CD4-positive, alpha-beta T cell (primary cell): ENCODE measurements around the gene GRP. TPM values are rescaled to one million over a fixed set of nuclear protein-coding genes. Genes with fewer than 3 reads are reported as not detected.

Source experiments
- ATAC-seq: fragments of 200-7000 bp; cut with Tn5 transposase; one replicate; pipeline ENCODE4 v1.10.0; 2022; ENCODE audit warnings: mild to moderate bottlenecking; ENCODE audit not compliant: poor library complexity
- CTCF ChIA-PET: fragments of 350-600 bp; sonication (Branson Sonifier 250); formaldehyde crosslinking; loops from one replicate; lab custom pipeline; 2021; ENCODE audit warnings: antibody characterized with exemption, inconsistent platforms; lab: Charles Lee
- POLR2A ChIA-PET: fragments of 350-600 bp; sonication (Branson Sonifier 250); formaldehyde crosslinking; loops from one replicate; lab custom pipeline; 2021; ENCODE audit warnings: antibody characterized with exemption, inconsistent platforms; lab: Charles Lee
- DNase-seq, 14 experiments: peaks; one replicate each; pipeline ENCODE4 v3.0.0-alpha.2; 2013 to 2020; ENCODE audit warnings: mixed read lengths in 2 of 14
- H3K27ac ChIP-seq, 2 donors: one replicate each; pipeline versions ENCODE4 v1.5.1 to v1.7.0; 2013; ENCODE audit warnings: low read length in 2 of 2, low read depth in 1 of 2, mild to moderate bottlenecking in 1 of 2
- H3K27me3 ChIP-seq, 2 experiments: 1 replicate in 1 of 2; 2 replicates in 1 of 2; pipeline versions ENCODE4 v1.6.1 to v1.7.0; 2013; ENCODE audit warnings: low read length in 2 of 2, control low read depth in 1 of 2, mild to moderate bottlenecking in 1 of 2, moderate library complexity in 1 of 2; ENCODE audit not compliant: insufficient read depth in 2 of 2, control insufficient read depth in 1 of 2
- H3K36me3 ChIP-seq: one replicate; pipeline ENCODE4 v1.6.1; 2013; ENCODE audit warnings: low read length, control low read depth; ENCODE audit not compliant: insufficient read depth
- H3K4me1 ChIP-seq: one replicate; pipeline ENCODE4 v1.6.1; 2013; ENCODE audit warnings: low read length, control low read depth; ENCODE audit not compliant: insufficient read depth
- H3K4me3 ChIP-seq: one replicate; pipeline ENCODE4 v1.5.1; 2013; ENCODE audit warnings: mild to moderate bottlenecking, low read length, moderate library complexity
- H3K9me3 ChIP-seq, 2 experiments: 1 replicate in 1 of 2; 2 replicates in 1 of 2; pipeline versions ENCODE4 v1.6.1 to v1.7.0; 2013; ENCODE audit warnings: low read length in 2 of 2, mild to moderate bottlenecking in 2 of 2, control low read depth in 1 of 2, moderate library complexity in 1 of 2; ENCODE audit not compliant: control insufficient read depth in 1 of 2, insufficient read depth in 1 of 2
- H3K27ac Mint-ChIP-seq: one replicate; pipeline ENCODE4 v1.8.0; 2020; ENCODE audit warnings: mixed read lengths
- H3K27me3 Mint-ChIP-seq: one replicate; pipeline ENCODE4 v1.8.0; 2021; ENCODE audit warnings: mixed read lengths
- H3K36me3 Mint-ChIP-seq: one replicate; pipeline ENCODE4 v1.8.0; 2021; ENCODE audit warnings: low read depth, mixed read lengths
- H3K4me1 Mint-ChIP-seq: one replicate; pipeline ENCODE4 v1.8.0; 2021; ENCODE audit warnings: low read depth, mixed read lengths
- H3K4me3 Mint-ChIP-seq: one replicate; pipeline ENCODE4 v1.8.0; 2020; ENCODE audit warnings: mild to moderate bottlenecking, mixed read lengths
- H3K9me3 Mint-ChIP-seq: one replicate; pipeline ENCODE4 v1.8.0; 2020; ENCODE audit warnings: mixed read lengths
- intact Hi-C, 2 experiments: fragments of 100-400 bp; cut with DNase I in 1 of 2; cut with micrococcal nuclease in 1 of 2; formaldehyde crosslinking; loops; one replicate each; pipeline versions ENCODE4 v1.15.1 to v1.9.0; 2023 to 2025; cut with DNase I, micrococcal nuclease
- polyA plus RNA-seq, 2 donors: library from polyadenylated mRNA; unstranded; fragments of 120-200 nt; gene quantifications; one replicate each; pipeline ENCODE4 v1.2.1, GENCODE V29; 2013
- total RNA-seq, 174 experiments: library from RNA in 2 of 174; stranded (reverse) in 2 of 174; gene quantifications; one replicate each; pipeline ENCODE4 v1.2.3 and lab custom pipeline; 2021 to 2026
- TF ChIP-seq, protein P1 (sequence below): fragments of 200-600 bp; IDR thresholded peaks from one replicate; pipeline ENCODE4 v1.8.0; 2022; ENCODE audit warnings: antibody characterized with exemption, mild to moderate bottlenecking

The GRP gene
- total RNA-seq (not detected), total RNA-seq (lab: John Stamatoyannopoulos, UW) (0 to 0.08 (median 0) reads per million in 172 experiments)
- polyA plus RNA-seq (2013, experiment 1 of 2), result not detected
- polyA plus RNA-seq (2013, experiment 2 of 2), result not detected

DNA sequence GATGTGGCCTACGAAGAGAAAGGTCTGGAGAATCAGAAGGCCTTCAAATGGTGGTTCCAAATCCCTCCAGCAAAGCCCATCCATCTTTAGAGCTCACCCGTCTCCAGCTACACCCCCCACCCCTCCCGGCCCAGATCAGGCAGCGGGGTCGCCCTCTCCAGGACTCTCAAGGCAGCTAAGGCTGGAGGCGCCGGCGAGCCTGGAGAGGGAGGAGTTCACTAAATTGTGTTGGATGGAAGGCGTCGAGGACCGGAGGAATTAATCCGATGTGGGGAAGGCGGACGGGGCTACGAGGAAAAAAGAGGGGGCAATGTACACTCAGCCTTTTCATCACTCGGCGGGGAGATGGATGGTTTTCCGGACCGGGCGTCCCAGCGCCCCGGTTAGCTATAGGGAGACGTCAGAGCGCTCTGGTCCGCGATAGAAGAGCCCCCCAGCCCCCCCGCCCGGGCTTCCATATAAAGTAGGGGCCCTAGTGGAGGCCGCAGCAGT lies at the start of gene GRP:
TSS of gene GRP (plus strand) at position 487 of the 492 bp plus-strand sequence. CDS start 108 bp downstream, outside the sequence.
- Mint-ChIP-seq H3K4me3 (no peak within 1 kb of the TSS), H3K27me3 (peaks cover 89% of the 10 kb centered on the region), H3K36me3 (no peaks in the 10 kb centered on the region), H3K9me3 (no peaks in the 10 kb centered on the region), H3K4me1 (peaks cover 12% of the 10 kb centered on the region), H3K27ac (no peak within 1 kb of the TSS)
- CTCF ChIA-PET, result no interaction called here
- POLR2A ChIA-PET, result no interaction called here
- peaks cover 38 to 59% of the 10 kb centered on the region in 2 experiments for H3K27me3 ChIP-seq
- H3K27ac ChIP-seq, result no peak within 1 kb of the TSS
- H3K4me1 ChIP-seq, result no peaks in the 10 kb centered on the region
- no peak for DNase-seq
- intact Hi-C loops, result no loop called here
- peaks cover 0 to 7% of the 10 kb centered on the region in 2 experiments for H3K9me3 ChIP-seq
- TF ChIP-seq, protein P1, sequence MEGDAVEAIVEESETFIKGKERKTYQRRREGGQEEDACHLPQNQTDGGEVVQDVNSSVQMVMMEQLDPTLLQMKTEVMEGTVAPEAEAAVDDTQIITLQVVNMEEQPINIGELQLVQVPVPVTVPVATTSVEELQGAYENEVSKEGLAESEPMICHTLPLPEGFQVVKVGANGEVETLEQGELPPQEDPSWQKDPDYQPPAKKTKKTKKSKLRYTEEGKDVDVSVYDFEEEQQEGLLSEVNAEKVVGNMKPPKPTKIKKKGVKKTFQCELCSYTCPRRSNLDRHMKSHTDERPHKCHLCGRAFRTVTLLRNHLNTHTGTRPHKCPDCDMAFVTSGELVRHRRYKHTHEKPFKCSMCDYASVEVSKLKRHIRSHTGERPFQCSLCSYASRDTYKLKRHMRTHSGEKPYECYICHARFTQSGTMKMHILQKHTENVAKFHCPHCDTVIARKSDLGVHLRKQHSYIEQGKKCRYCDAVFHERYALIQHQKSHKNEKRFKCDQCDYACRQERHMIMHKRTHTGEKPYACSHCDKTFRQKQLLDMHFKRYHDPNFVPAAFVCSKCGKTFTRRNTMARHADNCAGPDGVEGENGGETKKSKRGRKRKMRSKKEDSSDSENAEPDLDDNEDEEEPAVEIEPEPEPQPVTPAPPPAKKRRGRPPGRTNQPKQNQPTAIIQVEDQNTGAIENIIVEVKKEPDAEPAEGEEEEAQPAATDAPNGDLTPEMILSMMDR, result no peak
- no peaks in the 10 kb centered on the region for H3K36me3 ChIP-seq
- no peak within 1 kb of the TSS for H3K4me3 ChIP-seq
- ATAC-seq, result no peak

DNA sequence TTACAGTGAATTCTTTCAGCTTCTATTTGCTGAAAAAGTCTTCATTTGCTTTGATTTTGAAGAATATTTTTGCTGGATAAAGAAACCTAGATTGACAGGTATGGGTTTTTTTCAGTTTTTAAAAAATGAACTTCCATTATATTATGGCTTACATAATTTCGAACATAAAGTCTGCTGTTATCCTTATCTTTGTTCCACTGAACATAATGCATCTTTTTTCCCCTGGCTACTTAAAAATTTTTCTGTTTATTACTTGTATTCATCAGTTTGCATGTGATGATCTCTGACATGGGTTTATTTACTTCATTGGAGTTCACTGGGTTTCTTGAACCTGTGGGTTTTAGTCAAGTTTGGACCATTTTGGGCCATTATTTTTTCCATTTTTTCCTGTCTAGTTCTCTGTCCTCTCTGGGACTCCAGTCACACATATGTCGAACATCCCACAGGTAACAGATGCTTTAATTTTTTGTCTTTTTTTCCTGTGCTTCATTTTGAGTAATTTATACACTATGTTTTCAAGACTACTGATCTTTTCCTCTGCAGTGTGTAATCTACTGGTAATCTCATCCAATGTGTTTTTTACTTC lies 47.2 kb upstream of the GRP start:
- no peak overlapping the region for H3K27ac ChIP-seq
- H3K9me3 Mint-ChIP-seq, result peaks cover 16% of the 10 kb centered on the region

DNA sequence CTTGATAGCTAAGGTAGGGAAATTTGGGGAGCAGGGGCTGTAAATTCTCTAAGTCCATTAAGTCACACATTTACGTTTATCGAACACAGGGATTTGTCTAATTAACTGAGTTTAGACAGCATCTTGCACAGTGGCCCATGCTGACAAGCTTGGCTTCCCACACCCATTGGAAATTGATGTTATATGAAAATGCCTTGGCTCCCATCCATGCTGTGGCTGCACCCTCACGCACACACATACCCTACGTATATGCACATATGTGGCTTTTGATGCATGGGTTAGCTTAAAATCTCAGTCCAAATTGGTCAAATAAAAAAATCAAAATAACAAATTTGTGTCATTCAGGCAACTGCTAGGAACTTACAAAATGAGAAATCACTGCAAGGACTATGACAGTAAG lies 42.5 kb upstream of the GRP start:
- no peak for DNase-seq
- Mint-ChIP-seq H3K27me3 (peaks cover 41% of the 10 kb centered on the region), H3K27ac (no peak overlapping the region), H3K9me3 (peaks cover 8% of the 10 kb centered on the region), H3K4me1 (no peaks in the 10 kb centered on the region), H3K36me3 (no peaks in the 10 kb centered on the region), H3K4me3 (no peak overlapping the region)
- Histone ChIP-seq H3K9me3 (peaks cover 0 to 10% of the 10 kb centered on the region in 2 experiments), H3K27me3 (peaks cover 0 to 12% of the 10 kb centered on the region in 2 experiments), H3K4me3 (no peak overlapping the region), H3K36me3 (no peaks in the 10 kb centered on the region), H3K4me1 (no peaks in the 10 kb centered on the region), H3K27ac (no peak overlapping the region)
- no peak for ATAC-seq
- TF ChIP-seq, protein P1, result no peak
- CTCF ChIA-PET, result no interaction called here
- intact Hi-C loops, result no loop called here
- POLR2A ChIA-PET, result no interaction called here

More for the DNA sequence above, 47.2 kb upstream of the GRP start:
- POLR2A ChIA-PET, result no interaction called here
- ATAC-seq (no peak), DNase-seq (no peak)
- CTCF ChIA-PET, result no interaction called here
- no peaks in the 10 kb centered on the region for H3K4me1 ChIP-seq
- no peaks in the 10 kb centered on the region for H3K36me3 Mint-ChIP-seq
- peaks cover 0 to 3% of the 10 kb centered on the region in 2 experiments for H3K27me3 ChIP-seq
- TF ChIP-seq, protein P1, result no peak
- no peak overlapping the region for H3K4me3 Mint-ChIP-seq
- intact Hi-C loops, result no loop called here
- H3K4me3 ChIP-seq, result no peak overlapping the region
- no peaks in the 10 kb centered on the region for H3K36me3 ChIP-seq
- no peak overlapping the region for H3K27ac Mint-ChIP-seq
- H3K4me1 Mint-ChIP-seq, result no peaks in the 10 kb centered on the region
- H3K9me3 ChIP-seq, result peaks cover 4 to 19% of the 10 kb centered on the region in 2 experiments
- peaks cover 29% of the 10 kb centered on the region for H3K27me3 Mint-ChIP-seq
